Common myeloid progenitor, CD34-positive (primary cell): ENCODE data around the gene TBCD.
A peak's percentile ranks its signal among the peaks of the same experiment; 100 is the strongest.

Experiments
- CTCF ChIA-PET: fragments of 350-600 bp; sonication (Branson Sonifier 250); formaldehyde crosslinking; loops from one replicate; lab custom pipeline; 2021; ENCODE audit warnings: antibody characterized with exemption; lab: Charles Lee
- POLR2A ChIA-PET: fragments of 350-600 bp; sonication (Branson Sonifier 250); formaldehyde crosslinking; loops from one replicate; lab custom pipeline; 2021; ENCODE audit warnings: antibody characterized with exemption; lab: Charles Lee
- DNase-seq, 3 donors: peaks; one replicate each; pipeline versions ENCODE4 v3.0.0 to v3.0.0-alpha.2; 2013
- H3K27ac ChIP-seq, 2 experiments: 1 replicate in 1 of 2; 2 replicates in 1 of 2; pipeline ENCODE4 v1.7.0; 2013; ENCODE audit warnings: inconsistent platforms in 2 of 2, low read length in 2 of 2, mild to moderate bottlenecking in 2 of 2, low read depth in 1 of 2, moderate library complexity in 1 of 2; ENCODE audit not compliant: severe bottlenecking in 2 of 2, insufficient read depth in 1 of 2, poor library complexity in 1 of 2
- H3K27me3 ChIP-seq, 5 experiments: replicated peaks in 2 of 5; 1 replicate in 3 of 5; 2 replicates in 2 of 5; pipeline versions ENCODE4 v1.6.1 to v1.7.0; 2013; ENCODE audit warnings: low read length in 4 of 5, mild to moderate bottlenecking in 2 of 5, moderate library complexity in 2 of 5, inconsistent platforms in 1 of 5; ENCODE audit not compliant: insufficient read depth in 5 of 5, control insufficient read depth in 4 of 5
- H3K36me3 ChIP-seq, 4 experiments: 1 replicate in 2 of 4; 2 replicates in 2 of 4; pipeline versions ENCODE4 v1.6.1 to v1.7.0; 2013; ENCODE audit warnings: low read length in 3 of 4, control low read depth in 1 of 4, mild to moderate bottlenecking in 1 of 4; ENCODE audit not compliant: control insufficient read depth in 4 of 4, insufficient read depth in 4 of 4
- H3K4me1 ChIP-seq, 4 experiments: 1 replicate in 3 of 4; 2 replicates in 1 of 4; pipeline versions ENCODE4 v1.6.1 to v1.7.1; 2013; ENCODE audit warnings: low read length in 3 of 4, mild to moderate bottlenecking in 3 of 4, control low read depth in 1 of 4, inconsistent platforms in 1 of 4, moderate library complexity in 1 of 4; ENCODE audit not compliant: control insufficient read depth in 4 of 4, insufficient read depth in 4 of 4; ENCODE audit errors: control extremely low read depth in 1 of 4
- H3K4me3 ChIP-seq, 7 experiments: 1 replicate in 4 of 7; 2 replicates in 3 of 7; pipeline versions ENCODE4 v1.5.1 to v1.7.0; 2013; ENCODE audit warnings: mild to moderate bottlenecking in 7 of 7, low read length in 6 of 7, moderate library complexity in 6 of 7, inconsistent platforms in 2 of 7, low read depth in 2 of 7, control low read depth in 1 of 7; ENCODE audit not compliant: insufficient read depth in 4 of 7, control insufficient read depth in 1 of 7; ENCODE audit errors: extremely low read depth in 1 of 7
- H3K9me3 ChIP-seq, 5 experiments: 1 replicate in 4 of 5; 2 replicates in 1 of 5; pipeline versions ENCODE4 v1.6.1 to v1.7.1; 2013; ENCODE audit warnings: low read length in 4 of 5, mild to moderate bottlenecking in 2 of 5, inconsistent platforms in 1 of 5, low read depth in 1 of 5, moderate library complexity in 1 of 5; ENCODE audit not compliant: control insufficient read depth in 4 of 5, insufficient read depth in 2 of 5; ENCODE audit errors: control extremely low read depth in 1 of 5
- WGBS: methylation state at CpG from one replicate; pipeline ENCODE4 v1.1.5; 2013; ENCODE audit not compliant: insufficient coverage; 5-methylcytosine and 5-hydroxymethylcytosine counted together

The TBCD gene

GRCh38 chr17:82861393-82861775, 109.5 kb downstream of the TBCD start:
- WGBS, result 100% methylated on average over 6 of the region's 12 CpGs
- ChIA-PET POLR2A (interaction anchor here (0.6 kb wide), 1 partner anchor 24 kb away, joined by 3 read pairs; no protein-coding TSS in a partner anchor), CTCF (interaction anchor here (0.6 to 1.6 kb wide), 8 partner anchors 14 to 103 kb away, joined by 3 to 9 read pairs (median 4); no protein-coding TSS in a partner anchor)
- no peak for DNase-seq
- Histone ChIP-seq H3K9me3 (no peaks in the 10 kb centered on the region), H3K4me1 (peaks cover 0 to 57% (median 52%) of the 10 kb centered on the region in 4 experiments), H3K27me3 (no peaks in the 10 kb centered on the region), H3K36me3 (peaks cover 0 to 4% (median 0%) of the 10 kb centered on the region in 4 experiments), H3K27ac (no peak overlapping the region), H3K4me3 (no peak overlapping the region)

GRCh38 chr17:82862191-82862590, 110.3 kb downstream of the TBCD start:
- Histone ChIP-seq H3K36me3 (peaks cover 0 to 4% (median 0%) of the 10 kb centered on the region in 4 experiments), H3K9me3 (no peaks in the 10 kb centered on the region), H3K4me1 (peaks cover 0 to 57% (median 54%) of the 10 kb centered on the region in 4 experiments), H3K27me3 (no peaks in the 10 kb centered on the region), H3K4me3 (no peak overlapping the region), H3K27ac (no peak overlapping the region)
- whole genome bisulfite sequencing, result 100% methylated on average over 4 of the region's 8 CpGs
- DNase-seq, result no peak
- ChIA-PET POLR2A (no interaction called here), CTCF (interaction anchor here (0.7 to 2.6 kb wide), 6 partner anchors 9 to 80 kb away, joined by 3 to 16 read pairs (median 3); no protein-coding TSS in a partner anchor)

DNA sequence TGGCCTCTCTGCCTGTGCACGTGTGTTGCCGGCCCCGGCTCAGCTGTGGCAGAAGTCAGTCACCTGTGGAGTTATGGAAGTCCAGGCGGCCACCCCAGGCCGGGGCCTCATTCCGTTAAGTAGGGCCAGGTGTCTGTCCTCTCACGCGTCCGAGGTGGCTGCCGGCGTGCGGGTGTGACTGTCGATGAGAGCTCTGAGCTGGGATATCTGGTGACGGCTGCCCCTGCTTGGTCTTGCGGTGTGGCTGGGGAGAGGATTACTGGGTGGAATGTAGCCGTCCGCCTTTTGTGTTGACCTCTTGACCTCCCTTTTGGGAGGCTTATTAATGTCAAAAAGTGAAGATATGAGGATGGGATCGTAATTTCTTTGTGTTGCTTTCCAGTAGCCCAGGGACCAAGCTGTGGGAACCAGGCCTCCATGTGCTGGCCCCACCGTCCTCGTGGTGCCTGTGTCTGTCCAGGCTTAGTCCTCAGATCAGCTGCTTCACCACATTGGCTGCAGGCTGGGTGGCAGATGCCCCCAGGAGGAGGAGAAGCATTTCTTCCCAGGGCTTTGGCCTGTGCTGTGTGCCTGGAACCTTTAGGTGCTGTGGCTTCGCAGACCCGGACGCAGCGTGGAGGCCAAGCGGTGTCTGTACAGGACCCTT, 111.0 kb downstream of the TBCD start:
- Histone ChIP-seq H3K9me3 (no peaks in the 10 kb centered on the region), H3K27me3 (no peaks in the 10 kb centered on the region), H3K4me1 (peaks cover 0 to 57% (median 53%) of the 10 kb centered on the region in 4 experiments), H3K4me3 (no peak overlapping the region), H3K27ac (no peak overlapping the region), H3K36me3 (peaks cover 0 to 4% (median 0%) of the 10 kb centered on the region in 4 experiments)
- WGBS, result 95% methylated on average over 22 of the region's 25 CpGs
- CTCF ChIA-PET, result interaction anchor here (0.8 to 2.6 kb wide), 5 partner anchors 9 to 81 kb away, joined by 3 to 16 read pairs (median 3); no protein-coding TSS in a partner anchor
- no peak for DNase-seq
- POLR2A ChIA-PET, result interaction anchor here (1.0 kb wide), 1 partner anchor 16 kb away, joined by 4 read pairs; no protein-coding TSS in a partner anchor

- Histone ChIP-seq H3K36me3 (peaks cover 0 to 4% (median 0%) of the 10 kb centered on the region in 4 experiments), H3K9me3 (no peaks in the 10 kb centered on the region), H3K27me3 (no peaks in the 10 kb centered on the region), H3K4me3 (no peak overlapping the region), H3K27ac (no peak overlapping the region), H3K4me1 (peaks cover 0 to 53% (median 50%) of the 10 kb centered on the region in 4 experiments)
- POLR2A ChIA-PET, result interaction anchor here (0.6 to 1.2 kb wide), 3 partner anchors 15 to 107 kb away, joined by 4 to 11 read pairs (median 4); no protein-coding TSS in a partner anchor
- WGBS, result 91% methylated on average over 7 of the region's 11 CpGs
- CTCF ChIA-PET, result interaction anchor here (0.8 to 2.6 kb wide), 7 partner anchors 9 to 81 kb away, joined by 3 to 16 read pairs (median 3); no protein-coding TSS in a partner anchor
- DNase-seq, result no peak
Observed at GRCh38 chr17:82863383-82863940, 111.6 kb downstream of the TBCD start.

GRCh38 chr17:82863941-82864712, 112.3 kb downstream of the TBCD start:
- H3K9me3 ChIP-seq, result no peaks in the 10 kb centered on the region
- peaks cover 0 to 4% (median 0%) of the 10 kb centered on the region in 4 experiments for H3K36me3 ChIP-seq
- ChIA-PET CTCF (interaction anchor here (0.8 to 2.6 kb wide), 5 partner anchors 10 to 20 kb away, joined by 3 to 16 read pairs (median 5); no protein-coding TSS in a partner anchor), POLR2A (interaction anchor here (0.6 to 1.2 kb wide), 4 partner anchors 15 to 108 kb away, joined by 3 to 11 read pairs (median 4); no protein-coding TSS in a partner anchor)
- peak overlapping the region in 1 of 2 experiments; percentile 31 for H3K27ac ChIP-seq
- 78% methylated on average over 15 of the region's 18 CpGs for WGBS
- no peak overlapping the region for H3K4me3 ChIP-seq
- H3K4me1 ChIP-seq, result peaks cover 0 to 46% (median 43%) of the 10 kb centered on the region in 4 experiments
- no peaks in the 10 kb centered on the region for H3K27me3 ChIP-seq
- peak; percentile 73 to 96 (median 95) for DNase-seq

DNA sequence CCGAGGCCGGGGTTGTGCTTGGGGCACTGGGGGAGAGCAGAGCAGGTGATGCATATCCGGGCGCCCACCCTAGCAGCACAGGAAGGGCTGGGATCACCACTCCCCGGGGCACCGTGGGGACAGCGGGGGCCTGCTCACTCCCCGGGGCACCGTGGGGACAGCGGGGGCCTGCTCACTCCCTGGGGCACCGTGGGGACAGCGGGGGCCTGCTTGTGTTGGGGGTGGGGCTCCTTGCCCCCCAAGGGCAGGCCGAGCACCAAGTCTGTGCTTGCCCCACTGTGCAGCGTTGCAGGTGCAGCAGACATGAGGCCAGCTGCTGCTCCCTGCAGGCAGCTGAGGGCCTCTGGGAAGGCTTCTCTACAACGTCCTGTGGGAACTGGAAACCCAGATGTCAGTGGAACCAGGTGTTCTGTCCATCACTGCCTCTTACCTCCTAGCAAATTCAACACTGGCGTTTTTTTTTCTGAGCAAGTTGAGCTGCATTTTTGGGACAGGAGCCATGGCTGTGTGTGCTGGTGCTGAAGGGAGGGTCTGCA, 112.9 kb downstream of the TBCD start:
- H3K27me3 ChIP-seq, result no peaks in the 10 kb centered on the region
- CTCF ChIA-PET, result interaction anchor here (0.8 to 2.6 kb wide), 4 partner anchors 12 to 20 kb away, joined by 3 to 16 read pairs (median 4); no protein-coding TSS in a partner anchor
- POLR2A ChIA-PET, result interaction anchor here (1.2 kb wide), 1 partner anchor 17 kb away, joined by 3 read pairs; no protein-coding TSS in a partner anchor
- DNase-seq, result no peak
- WGBS, result 99% methylated on average over 11 of the region's 16 CpGs
- peaks cover 0 to 40% (median 37%) of the 10 kb centered on the region in 4 experiments for H3K4me1 ChIP-seq
- no peaks in the 10 kb centered on the region for H3K9me3 ChIP-seq
- H3K27ac ChIP-seq, result peak overlapping the region in 1 of 2 experiments; percentile 31
- no peak overlapping the region for H3K4me3 ChIP-seq
- peaks cover 0 to 4% (median 0%) of the 10 kb centered on the region in 4 experiments for H3K36me3 ChIP-seq
